ENCODE data around the gene SEMA4G. TPM values are rescaled to one million over a fixed set of nuclear protein-coding genes. Genes with fewer than 3 reads are reported as not detected.

SEMA4G gene
- total and polyA plus RNA-seq, 2 of the 13 experiments (the other 11 are each of a cell fraction or from before 2014, with no cell fraction given), result 46.2 to 207 TPM

- Histone ChIP-seq H2AFZ (ENCODE audit: low read length) (no peak overlapping the region), H3K27ac (ENCODE audit: extremely low read length, insufficient read depth, low read length) (no peak overlapping the region), H3K4me2 (ENCODE audit: low read depth, low read length) (no peak overlapping the region), H3K9me3 (ENCODE audit: low read length) (no peaks in the 10 kb centered on the region), H3K27me3 (ENCODE audit: control insufficient read depth in 1 of 2, insufficient read depth in 2 of 2, low read length in 2 of 2) (no peaks in the 10 kb centered on the region), H3K4me3 (replicated peaks in 1 of 3; ENCODE audit: insufficient read depth in 1 of 3, low read depth in 2 of 3, low read length in 3 of 3) (no peak overlapping the region), H4K20me1 (ENCODE audit: insufficient read depth, low read length) (no peaks in the 10 kb centered on the region; the same call in 1 of the 2 replicates), H3K9ac (ENCODE audit: insufficient read depth, low read depth, low read length) (no peak overlapping the region), H3K79me2 (ENCODE audit: insufficient read depth, low read length) (no peaks in the 10 kb centered on the region), H3K4me1 (ENCODE audit: insufficient read depth, low read length) (peaks cover 52% of the 10 kb centered on the region), H3K36me3 (replicated peaks in 1 of 2; ENCODE audit: control insufficient read depth in 1 of 2, insufficient read depth in 2 of 2, low read length in 2 of 2) (peaks cover 4 to 38% of the 10 kb centered on the region in 2 experiments)
- ATAC-seq, result no peak
- POLR2A ChIA-PET, result no interaction called here
- BruUV-seq (replicated peaks), result TSS peak; percentile 27
- FAIRE-seq, result no peak
- WGBS (ENCODE audit: low lambda C conversion rate), result 96% methylated on average over 4 of the region's 4 CpGs
- DNase-seq (ENCODE audit: low spot score), result no peak
- CTCF ChIA-PET (ENCODE audit: low intra/inter-chr PET ratio, low total read pairs), result no interaction called here
- intact Hi-C loops (cut with micrococcal nuclease; ENCODE audit: unreplicated experiment) (no loop called here), in situ Hi-C loops (cut with HindIII; ENCODE audit: extremely low pct_ligation_motif_present, low pct_unique_long_range_greater_than_20kb) (no loop called here)
- no peak for TF ChIP-seq ZBTB20 (CRISPR knock-in tag; IDR thresholded peaks at IDR 0.05; ENCODE audit: borderline replicate concordance, low read depth)
- no peak for TF ChIP-seq RFX1 (IDR thresholded peaks at IDR 0.05)
- TF ChIP-seq IRF2 (CRISPR knock-in tag; IDR thresholded peaks at IDR 0.05), result no peak
- TF ChIP-seq ZNF17 (CRISPR knock-in tag; IDR thresholded peaks at IDR 0.05), result no peak
- TF ChIP-seq ZNF512 (CRISPR knock-in tag; IDR thresholded peaks at IDR 0.05), result no peak
- no peak for TF ChIP-seq TOE1 (CRISPR knock-in tag; IDR thresholded peaks at IDR 0.05)
- TF ChIP-seq, protein P1, sequence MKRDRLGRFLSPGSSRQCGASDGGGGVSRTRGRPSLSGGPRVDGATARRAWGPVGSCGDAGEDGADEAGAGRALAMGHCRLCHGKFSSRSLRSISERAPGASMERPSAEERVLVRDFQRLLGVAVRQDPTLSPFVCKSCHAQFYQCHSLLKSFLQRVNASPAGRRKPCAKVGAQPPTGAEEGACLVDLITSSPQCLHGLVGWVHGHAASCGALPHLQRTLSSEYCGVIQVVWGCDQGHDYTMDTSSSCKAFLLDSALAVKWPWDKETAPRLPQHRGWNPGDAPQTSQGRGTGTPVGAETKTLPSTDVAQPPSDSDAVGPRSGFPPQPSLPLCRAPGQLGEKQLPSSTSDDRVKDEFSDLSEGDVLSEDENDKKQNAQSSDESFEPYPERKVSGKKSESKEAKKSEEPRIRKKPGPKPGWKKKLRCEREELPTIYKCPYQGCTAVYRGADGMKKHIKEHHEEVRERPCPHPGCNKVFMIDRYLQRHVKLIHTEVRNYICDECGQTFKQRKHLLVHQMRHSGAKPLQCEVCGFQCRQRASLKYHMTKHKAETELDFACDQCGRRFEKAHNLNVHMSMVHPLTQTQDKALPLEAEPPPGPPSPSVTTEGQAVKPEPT (CRISPR knock-in tag; IDR thresholded peaks at IDR 0.05; ENCODE audit: low read depth), result no peak
- TF ChIP-seq, protein P2, sequence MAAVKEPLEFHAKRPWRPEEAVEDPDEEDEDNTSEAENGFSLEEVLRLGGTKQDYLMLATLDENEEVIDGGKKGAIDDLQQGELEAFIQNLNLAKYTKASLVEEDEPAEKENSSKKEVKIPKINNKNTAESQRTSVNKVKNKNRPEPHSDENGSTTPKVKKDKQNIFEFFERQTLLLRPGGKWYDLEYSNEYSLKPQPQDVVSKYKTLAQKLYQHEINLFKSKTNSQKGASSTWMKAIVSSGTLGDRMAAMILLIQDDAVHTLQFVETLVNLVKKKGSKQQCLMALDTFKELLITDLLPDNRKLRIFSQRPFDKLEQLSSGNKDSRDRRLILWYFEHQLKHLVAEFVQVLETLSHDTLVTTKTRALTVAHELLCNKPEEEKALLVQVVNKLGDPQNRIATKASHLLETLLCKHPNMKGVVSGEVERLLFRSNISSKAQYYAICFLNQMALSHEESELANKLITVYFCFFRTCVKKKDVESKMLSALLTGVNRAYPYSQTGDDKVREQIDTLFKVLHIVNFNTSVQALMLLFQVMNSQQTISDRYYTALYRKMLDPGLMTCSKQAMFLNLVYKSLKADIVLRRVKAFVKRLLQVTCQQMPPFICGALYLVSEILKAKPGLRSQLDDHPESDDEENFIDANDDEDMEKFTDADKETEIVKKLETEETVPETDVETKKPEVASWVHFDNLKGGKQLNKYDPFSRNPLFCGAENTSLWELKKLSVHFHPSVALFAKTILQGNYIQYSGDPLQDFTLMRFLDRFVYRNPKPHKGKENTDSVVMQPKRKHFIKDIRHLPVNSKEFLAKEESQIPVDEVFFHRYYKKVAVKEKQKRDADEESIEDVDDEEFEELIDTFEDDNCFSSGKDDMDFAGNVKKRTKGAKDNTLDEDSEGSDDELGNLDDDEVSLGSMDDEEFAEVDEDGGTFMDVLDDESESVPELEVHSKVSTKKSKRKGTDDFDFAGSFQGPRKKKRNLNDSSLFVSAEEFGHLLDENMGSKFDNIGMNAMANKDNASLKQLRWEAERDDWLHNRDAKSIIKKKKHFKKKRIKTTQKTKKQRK (IDR thresholded peaks at IDR 0.05; ENCODE audit: low read length), result no peak
- TF ChIP-seq HNRNPH1 (optimal IDR thresholded peaks at IDR 0.05; ENCODE audit: low read depth, low read length), result no peak
- TF ChIP-seq EEA1 (CRISPR knock-in tag; IDR thresholded peaks at IDR 0.05; ENCODE audit: borderline replicate concordance), result no peak
- TF ChIP-seq IRX3 (CRISPR knock-in tag; IDR thresholded peaks at IDR 0.05; ENCODE audit: borderline replicate concordance, low read depth), result no peak
- no peak for TF ChIP-seq ZNF782 (CRISPR knock-in tag; IDR thresholded peaks at IDR 0.05; ENCODE audit: borderline replicate concordance)
- TF ChIP-seq AHR (CRISPR knock-in tag; IDR thresholded peaks at IDR 0.05), result no peak
- TF ChIP-seq, protein P3, sequence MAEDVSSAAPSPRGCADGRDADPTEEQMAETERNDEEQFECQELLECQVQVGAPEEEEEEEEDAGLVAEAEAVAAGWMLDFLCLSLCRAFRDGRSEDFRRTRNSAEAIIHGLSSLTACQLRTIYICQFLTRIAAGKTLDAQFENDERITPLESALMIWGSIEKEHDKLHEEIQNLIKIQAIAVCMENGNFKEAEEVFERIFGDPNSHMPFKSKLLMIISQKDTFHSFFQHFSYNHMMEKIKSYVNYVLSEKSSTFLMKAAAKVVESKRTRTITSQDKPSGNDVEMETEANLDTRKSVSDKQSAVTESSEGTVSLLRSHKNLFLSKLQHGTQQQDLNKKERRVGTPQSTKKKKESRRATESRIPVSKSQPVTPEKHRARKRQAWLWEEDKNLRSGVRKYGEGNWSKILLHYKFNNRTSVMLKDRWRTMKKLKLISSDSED (CRISPR knock-in tag; IDR thresholded peaks at IDR 0.05), result no peak
- no peak for TF ChIP-seq KDM5B (CRISPR knock-in tag; IDR thresholded peaks at IDR 0.05; ENCODE audit: borderline replicate concordance)
Measured at GRCh38 chr10:100962351-100963080, 6.8 kb upstream of the SEMA4G start.
